HG02973 (cell line): Measurements from ENCODE around the gene PFKFB3.
"Not testable (repeated sequence)": the region's sequence is repeated elsewhere in the genome, so short reads cannot be mapped to it uniquely, and the experiment has no call there.

Experiments
- ATAC-seq: cut with Tn5 transposase; IDR thresholded peaks from one replicate; pipeline ENCODE4 v1.9.1; 2021; ENCODE audit warnings: moderate library complexity; ENCODE audit not compliant: unreplicated experiment

PFKFB3 gene

GRCh38 chr10:6200734-6201515 is 1.8 kb upstream of the PFKFB3 start:
- ATAC-seq = no peak

- ATAC-seq = peak; percentile 39
These were observed 1.2 kb upstream of the PFKFB3 start for GRCh38 chr10:6201516-6201975.

GRCh38 chr10:6202098-6202683 is 541 bp upstream of the PFKFB3 start:
- ATAC-seq = peak; percentile 1

GRCh38 chr10:6203331-6204062 is 765 bp downstream of the PFKFB3 start:
- peak; percentile 42 for ATAC-seq

- ATAC-seq = no peak
These were observed 1.3 kb downstream of the PFKFB3 start for GRCh38 chr10:6204063-6204340.

GRCh38 chr10:6204341-6205191 is 1.8 kb downstream of the PFKFB3 start:
- ATAC-seq = no peak

GRCh38 chr10:6206486-6206885 is 3.8 kb downstream of the PFKFB3 start:
- not testable (repeated sequence) for ATAC-seq

- ATAC-seq = no peak
These were observed 4.9 kb downstream of the PFKFB3 start for GRCh38 chr10:6207658-6208057.

GRCh38 chr10:6208799-6209235 is 6.1 kb downstream of the PFKFB3 start:
- ATAC-seq = no peak

GRCh38 chr10:6211341-6211670 is 8.6 kb downstream of the PFKFB3 start:
- no peak for ATAC-seq

- ATAC-seq = no peak
These were observed 9.2 kb downstream of the PFKFB3 start for GRCh38 chr10:6211671-6212635.

GRCh38 chr10:6212806-6213205 is 10.1 kb downstream of the PFKFB3 start:
- no peak for ATAC-seq

GRCh38 chr10:6213257-6213905 is 10.6 kb downstream of the PFKFB3 start:
- ATAC-seq = no peak

- ATAC-seq = no peak
These were observed 11.2 kb downstream of the PFKFB3 start for GRCh38 chr10:6213908-6214307.

GRCh38 chr10:6214612-6215011 is 11.9 kb downstream of the PFKFB3 start:
- no peak for ATAC-seq

GRCh38 chr10:6215241-6215640 is 12.5 kb downstream of the PFKFB3 start:
- no peak for ATAC-seq

GRCh38 chr10:6215683-6216484 is 13.2 kb downstream of the PFKFB3 start:
- no peak for ATAC-seq

GRCh38 chr10:6216916-6217315 is 14.2 kb downstream of the PFKFB3 start:
- ATAC-seq = no peak

GRCh38 chr10:6217611-6218010 is 14.9 kb downstream of the PFKFB3 start:
- ATAC-seq = no peak
